ENCODE results near the gene MRGPRF. TPM values are rescaled to one million over a fixed set of nuclear protein-coding genes. Genes with fewer than 3 reads are reported as not detected.

Gene MRGPRF
- total RNA-seq, 1 experiment from 2014 or later, result 27.4 TPM

GRCh38 chr11:69024509-69024908 lies 11.5 kb upstream of the MRGPRF start:
- Histone ChIP-seq H3K27ac (no peak overlapping the region), H3K4me3 (no peak overlapping the region), H3K9me3 (replicated peaks) (no peaks in the 10 kb centered on the region), H3K27me3 (replicated peaks) (no peaks in the 10 kb centered on the region), H3K4me1 (replicated peaks) (0 out of 2 replicates have a peak, but pooled peaks cover 4% of the 10 kb centered on the region), H3K36me3 (no peaks in the 10 kb centered on the region)
- no peak for DNase-seq (ENCODE audit: low read depth in 1 of 2, low spot score in 2 of 2)

DNA sequence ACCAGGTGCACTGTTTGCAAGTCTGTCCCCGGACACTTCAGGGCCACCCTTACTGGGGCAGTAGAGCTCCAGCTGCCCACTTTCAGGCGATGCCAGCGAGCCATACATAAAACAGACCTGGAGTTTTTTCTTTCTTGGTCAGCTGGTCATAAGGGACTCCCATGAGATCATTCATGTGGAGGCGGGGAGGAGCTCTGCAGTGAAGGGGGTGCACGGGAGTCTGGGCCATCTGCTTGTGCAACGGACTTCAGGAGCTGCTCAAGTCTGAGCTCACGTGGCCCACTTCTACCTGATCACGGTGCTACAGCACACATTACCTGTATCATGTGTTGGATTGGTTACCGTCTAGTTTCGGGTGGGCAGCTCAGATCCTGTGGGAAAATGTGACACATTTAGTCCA lies 9.2 kb upstream of the MRGPRF start:
- no peak for DNase-seq (ENCODE audit: low read depth in 1 of 2, low spot score in 2 of 2)
- Histone ChIP-seq H3K4me1 (replicated peaks) (peaks cover 9% of the 10 kb centered on the region), H3K27me3 (replicated peaks) (no peaks in the 10 kb centered on the region), H3K9me3 (replicated peaks) (no peaks in the 10 kb centered on the region), H3K36me3 (no peaks in the 10 kb centered on the region), H3K27ac (no peak overlapping the region), H3K4me3 (no peak overlapping the region)

DNA sequence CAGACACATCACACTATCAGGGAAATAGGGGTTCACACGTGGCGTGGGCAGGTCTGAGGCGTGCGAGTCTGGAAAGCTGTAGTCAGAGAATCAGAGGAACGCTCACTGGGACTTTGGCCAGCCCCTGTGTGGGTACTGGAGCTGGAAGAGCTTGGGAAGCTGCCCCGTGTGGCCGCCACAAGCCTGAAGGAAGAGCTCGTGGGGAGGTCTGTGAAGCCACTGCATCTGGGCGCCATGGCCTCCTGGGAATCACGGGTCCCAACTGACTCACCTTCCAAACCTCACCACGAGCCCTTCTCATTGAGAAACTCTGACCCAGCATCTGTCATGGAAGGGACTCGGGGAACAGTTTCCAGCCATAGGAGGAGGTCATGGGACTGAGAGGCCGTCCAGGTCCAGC lies 5.9 kb upstream of the MRGPRF start:
- Histone ChIP-seq H3K27ac (no peak overlapping the region), H3K36me3 (no peaks in the 10 kb centered on the region), H3K9me3 (replicated peaks) (no peaks in the 10 kb centered on the region), H3K4me1 (replicated peaks) (peaks cover 19% of the 10 kb centered on the region), H3K4me3 (no peak overlapping the region), H3K27me3 (replicated peaks) (no peaks in the 10 kb centered on the region)
- DNase-seq (ENCODE audit: low read depth in 1 of 2, low spot score in 2 of 2), result peak in 1 of 2 experiments; percentile 71

- Histone ChIP-seq H3K4me1 (replicated peaks) (peaks cover 29% of the 10 kb centered on the region), H3K4me3 (no peak overlapping the region), H3K27ac (no peak overlapping the region), H3K27me3 (replicated peaks) (no peaks in the 10 kb centered on the region), H3K9me3 (replicated peaks) (no peaks in the 10 kb centered on the region), H3K36me3 (no peaks in the 10 kb centered on the region)
- DNase-seq (ENCODE audit: low read depth in 1 of 2, low spot score in 2 of 2), result no peak
Measured at GRCh38 chr11:69017951-69018350, 4.9 kb upstream of the MRGPRF start.

DNA sequence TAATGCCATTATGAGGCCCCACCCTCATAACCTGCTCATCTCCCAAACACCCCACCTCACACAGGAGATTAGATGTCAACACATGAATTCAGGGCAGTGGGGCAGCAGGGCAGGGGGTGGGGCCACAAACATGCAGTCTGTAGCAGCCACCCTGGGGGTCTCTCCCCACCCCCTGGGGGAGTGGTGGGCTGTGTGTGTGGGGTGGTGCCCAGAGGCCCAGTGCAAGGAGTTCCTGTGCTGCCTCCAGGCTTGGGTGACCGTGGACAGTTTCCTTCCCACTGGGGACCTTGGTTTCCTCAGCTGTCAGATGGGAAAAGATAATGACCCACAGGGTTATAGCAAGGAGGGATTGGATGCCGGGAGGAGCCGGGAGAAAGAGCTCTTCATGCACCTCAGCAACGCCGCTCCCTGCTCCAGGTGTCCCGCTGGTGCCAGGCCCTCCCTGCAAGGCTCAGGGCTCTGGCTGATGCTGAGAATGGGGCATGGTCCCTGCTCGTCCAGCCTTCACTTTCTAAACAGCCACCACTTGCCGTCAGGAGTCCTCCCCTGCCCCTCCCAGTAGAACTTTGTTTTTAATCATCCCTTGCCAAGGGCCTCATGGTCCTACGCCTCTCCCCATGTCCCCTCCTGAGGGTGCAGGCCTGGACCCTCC lies 2.0 kb upstream of the MRGPRF start:
- Histone ChIP-seq H3K27ac (no peak overlapping the region), H3K9me3 (replicated peaks) (no peaks in the 10 kb centered on the region), H3K36me3 (no peaks in the 10 kb centered on the region), H3K4me1 (replicated peaks) (peaks cover 58% of the 10 kb centered on the region), H3K4me3 (no peak overlapping the region), H3K27me3 (replicated peaks) (no peaks in the 10 kb centered on the region)
- no peak for DNase-seq (ENCODE audit: low read depth in 1 of 2, low spot score in 2 of 2)

- Histone ChIP-seq H3K27ac (no peak overlapping the region), H3K27me3 (replicated peaks) (no peaks in the 10 kb centered on the region), H3K36me3 (no peaks in the 10 kb centered on the region), H3K4me3 (no peak overlapping the region), H3K9me3 (replicated peaks) (no peaks in the 10 kb centered on the region), H3K4me1 (replicated peaks) (peaks cover 66% of the 10 kb centered on the region)
- peak; percentile 65 to 69 for DNase-seq (ENCODE audit: low read depth in 1 of 2, low spot score in 2 of 2)
Measured at GRCh38 chr11:69014084-69014851, 1.2 kb upstream of the MRGPRF start.

DNA sequence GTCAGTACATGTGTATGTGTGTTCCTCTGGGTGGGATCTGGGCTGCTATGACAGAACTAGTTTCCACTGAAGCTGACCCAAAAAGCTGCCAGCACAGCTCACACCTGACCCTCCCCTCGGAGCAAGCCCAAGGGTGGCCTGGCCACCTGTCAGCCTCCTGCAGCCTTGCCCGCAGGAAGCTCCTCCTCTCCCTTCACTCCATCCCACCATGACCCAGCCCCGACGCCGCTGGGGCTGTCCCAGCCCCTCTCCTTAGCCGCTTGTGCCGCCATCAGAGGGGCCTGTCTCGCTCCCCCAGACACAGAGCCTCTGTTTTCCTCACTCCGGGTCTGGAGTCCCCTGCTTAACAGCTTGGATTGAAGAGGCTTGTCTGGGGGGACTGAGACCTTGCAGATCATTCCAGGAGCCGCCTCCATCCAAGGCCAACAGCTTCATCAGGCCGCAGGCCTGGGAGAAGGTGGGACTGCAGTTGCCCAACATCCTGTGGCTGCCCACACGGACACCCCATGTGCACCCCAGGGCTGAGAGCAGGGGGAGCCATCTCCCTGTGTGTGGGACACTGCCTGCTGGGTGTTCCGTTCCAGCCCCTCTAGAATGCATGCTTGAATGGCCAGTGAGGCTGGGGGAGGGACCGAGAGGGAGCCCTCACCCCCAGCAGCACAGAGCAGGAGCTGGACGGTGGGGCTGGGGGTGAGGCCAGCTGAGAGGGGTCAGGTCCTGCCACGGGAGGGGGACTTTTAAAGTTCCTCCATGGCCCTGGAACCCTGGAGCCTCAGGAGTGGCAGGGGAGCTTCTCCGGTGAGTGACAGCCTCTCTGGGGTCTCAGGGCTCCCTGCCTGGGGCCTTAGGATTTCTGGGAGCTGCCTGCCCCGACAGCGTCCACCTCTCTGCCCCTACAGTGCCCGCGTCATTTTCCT lies 696 bp downstream of the MRGPRF start:
- Histone ChIP-seq H3K9me3 (replicated peaks) (no peaks in the 10 kb centered on the region), H3K4me1 (replicated peaks) (peaks cover 76% of the 10 kb centered on the region), H3K27me3 (replicated peaks) (no peaks in the 10 kb centered on the region), H3K36me3 (peaks cover 9% of the 10 kb centered on the region), H3K4me3 (peak overlapping the region; percentile 37), H3K27ac (peak overlapping the region; percentile 2; the same call in 1 of the 2 replicates)
- DNase-seq (ENCODE audit: low read depth in 1 of 2, low spot score in 2 of 2), result peak in 1 of 2 experiments; percentile 45

DNA sequence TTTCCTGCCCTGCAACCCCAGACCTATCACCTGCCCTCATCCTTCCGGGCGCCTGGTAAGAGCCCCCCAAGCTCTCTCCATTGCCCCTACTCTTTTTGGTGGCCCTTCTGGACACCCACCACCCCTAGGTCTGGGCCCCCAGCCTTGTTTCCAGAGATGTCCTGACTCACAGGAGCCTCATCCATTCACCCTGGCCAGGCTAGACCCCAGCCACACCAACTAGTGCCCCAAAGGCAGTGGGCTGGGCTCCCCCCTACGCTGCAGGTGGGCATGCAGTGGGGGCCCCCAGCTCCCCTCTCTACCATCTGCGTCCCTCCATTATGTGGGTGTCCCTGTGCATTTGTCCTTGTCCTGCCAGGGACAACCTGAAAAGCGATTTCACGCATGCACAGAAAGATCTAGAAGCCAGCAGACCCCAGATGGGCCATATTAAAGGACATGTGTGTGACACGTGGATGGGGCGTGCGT lies 1.4 kb downstream of the MRGPRF start:
- Histone ChIP-seq H3K27ac (no peak overlapping the region), H3K4me1 (replicated peaks) (peaks cover 83% of the 10 kb centered on the region)
- peak in 1 of 2 experiments; percentile 47 for DNase-seq (ENCODE audit: low read depth in 1 of 2, low spot score in 2 of 2)

DNA sequence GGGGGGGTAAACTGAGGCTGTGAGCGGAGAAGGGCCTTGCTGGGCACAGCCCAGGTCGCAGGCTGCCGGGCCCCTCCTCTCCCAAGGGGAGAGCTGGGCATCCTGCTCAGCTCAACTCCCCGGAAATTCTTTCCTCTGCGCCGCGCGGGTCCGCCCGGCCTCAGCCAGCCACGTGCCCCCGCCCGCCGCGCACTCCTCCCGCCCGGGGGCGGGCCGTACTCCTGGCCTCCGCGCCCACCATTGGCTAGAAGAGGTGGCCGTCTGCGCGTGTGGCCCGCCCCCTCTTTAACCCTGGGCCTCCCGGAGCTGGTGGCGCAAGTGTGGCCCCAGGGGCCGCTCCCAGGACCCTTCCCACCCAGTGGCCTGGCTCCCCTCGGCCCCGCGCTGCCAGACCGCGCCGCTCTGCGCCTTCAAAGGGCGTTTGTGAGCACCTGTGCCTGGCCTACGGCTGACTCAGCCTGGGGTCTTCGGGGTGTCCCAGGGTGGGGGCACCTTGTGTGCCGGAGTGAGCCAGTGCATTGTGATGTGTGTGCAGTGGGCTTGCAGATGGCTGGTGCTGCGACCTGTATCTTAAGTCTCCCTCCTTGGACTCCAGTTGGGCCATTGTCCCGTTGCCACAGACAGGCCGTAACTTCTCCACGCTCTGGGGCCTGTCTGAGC lies 2.0 kb downstream of the MRGPRF start:
- Histone ChIP-seq H3K4me1 (replicated peaks) (peaks cover 83% of the 10 kb centered on the region), H3K4me3 (peak overlapping the region; percentile 12), H3K27me3 (replicated peaks) (no peaks in the 10 kb centered on the region), H3K9me3 (replicated peaks) (no peaks in the 10 kb centered on the region), H3K36me3 (peaks cover 17% of the 10 kb centered on the region), H3K27ac (peak overlapping the region; percentile 97)
- DNase-seq (ENCODE audit: low read depth in 1 of 2, low spot score in 2 of 2), result peak; percentile 90 to 95

More for the DNA sequence above, 1.4 kb downstream of the MRGPRF start:
- Histone ChIP-seq H3K27me3 (replicated peaks) (no peaks in the 10 kb centered on the region), H3K4me3 (no peak overlapping the region), H3K9me3 (replicated peaks) (no peaks in the 10 kb centered on the region), H3K36me3 (peaks cover 16% of the 10 kb centered on the region)

GRCh38 chr11:69010361-69010891 lies 2.6 kb downstream of the MRGPRF start:
- H3K36me3 ChIP-seq, result peaks cover 22% of the 10 kb centered on the region
- H3K9me3 ChIP-seq (replicated peaks), result no peaks in the 10 kb centered on the region
- peaks cover 83% of the 10 kb centered on the region for H3K4me1 ChIP-seq (replicated peaks)
- no peaks in the 10 kb centered on the region for H3K27me3 ChIP-seq (replicated peaks)
- H3K4me3 ChIP-seq, result peak overlapping the region; percentile 12
- DNase-seq (ENCODE audit: low read depth in 1 of 2, low spot score in 2 of 2), result peak in 1 of 2 experiments; percentile 85
- peak overlapping the region; percentile 97 for H3K27ac ChIP-seq

- H3K36me3 ChIP-seq, result peaks cover 30% of the 10 kb centered on the region
- DNase-seq (ENCODE audit: low read depth in 1 of 2, low spot score in 2 of 2), result peak; percentile 98 to 99
- H3K4me3 ChIP-seq, result peak overlapping the region; percentile 1; the same call in 1 of the 2 replicates
- no peaks in the 10 kb centered on the region for H3K27me3 ChIP-seq (replicated peaks)
- H3K9me3 ChIP-seq (replicated peaks), result no peaks in the 10 kb centered on the region
- H3K27ac ChIP-seq, result peak overlapping the region; percentile 97
- H3K4me1 ChIP-seq (replicated peaks), result peaks cover 80% of the 10 kb centered on the region
Measured at GRCh38 chr11:69009441-69010211, 3.4 kb downstream of the MRGPRF start.

- DNase-seq (ENCODE audit: low read depth in 1 of 2, low spot score in 2 of 2), result peak; percentile 100
- Histone ChIP-seq H3K4me1 (replicated peaks) (peaks cover 73% of the 10 kb centered on the region), H3K27me3 (replicated peaks) (no peaks in the 10 kb centered on the region), H3K4me3 (no peak overlapping the region; the same call in 1 of the 2 replicates), H3K9me3 (replicated peaks) (no peaks in the 10 kb centered on the region), H3K27ac (peak overlapping the region; percentile 97), H3K36me3 (peaks cover 38% of the 10 kb centered on the region)
Measured at GRCh38 chr11:69008737-69009440, 4.2 kb downstream of the MRGPRF start.

Measured in SJSA1 (cell line).